Right atrium auricular region (tissue), 2 donors: Measurements from ENCODE around the gene GRIN3A. TPM values are rescaled to one million over a fixed set of nuclear protein-coding genes. Genes with fewer than 3 reads are reported as not detected.

ENCODE experiments used
- DNase-seq: peaks from one replicate; pipeline ENCODE4 v3.0.0-alpha.2; 2019; ENCODE audit warnings: low spot score
- H3K27ac ChIP-seq, 2 donors: fragments of 200-600 bp; sonication (generic); 1 replicate in 1 of 2; 2 replicates in 1 of 2; pipeline ENCODE4 v1.5.1; 2016 to 2019
- H3K27me3 ChIP-seq, 2 donors: fragments of 200-600 bp; sonication (generic); one replicate each; pipeline versions ENCODE4 v1.5.1 to v1.6.0; 2017 to 2019
- H3K36me3 ChIP-seq: fragments of 200-600 bp; sonication (generic); one replicate; pipeline ENCODE4 v1.5.1; 2016
- H3K4me1 ChIP-seq, 2 donors: fragments of 200-600 bp; sonication (generic); one replicate each; pipeline versions ENCODE4 v1.5.1 to v1.6.0; 2017 to 2019
- H3K4me3 ChIP-seq, 2 donors: fragments of 200-600 bp; sonication (generic); 1 replicate in 1 of 2; 2 replicates in 1 of 2; pipeline ENCODE4 v1.5.1; 2017 to 2019; ENCODE audit warnings: mild to moderate bottlenecking in 1 of 2, moderate library complexity in 1 of 2
- H3K9me3 ChIP-seq, 2 donors: fragments of 200-600 bp; sonication (generic); one replicate each; pipeline ENCODE4 v1.5.1; 2019
- total RNA-seq, 2 donors: library from RNA; depleted of rRNA; stranded (reverse); fragments of >200 nt; gene quantifications; one replicate each; pipeline ENCODE4 v1.1.0, GENCODE V29; 2016
- TF ChIP-seq, protein P1 (sequence below), 2 donors: fragments of 200-600 bp; sonication (generic); IDR thresholded peaks; one replicate each; pipeline ENCODE4 v1.5.1; 2019; ENCODE audit warnings: antibody characterized with exemption in 2 of 2

Gene GRIN3A
- total RNA-seq, 2 donors from 2014 or later, result 0.44 TPM; not detected in 1

DNA sequence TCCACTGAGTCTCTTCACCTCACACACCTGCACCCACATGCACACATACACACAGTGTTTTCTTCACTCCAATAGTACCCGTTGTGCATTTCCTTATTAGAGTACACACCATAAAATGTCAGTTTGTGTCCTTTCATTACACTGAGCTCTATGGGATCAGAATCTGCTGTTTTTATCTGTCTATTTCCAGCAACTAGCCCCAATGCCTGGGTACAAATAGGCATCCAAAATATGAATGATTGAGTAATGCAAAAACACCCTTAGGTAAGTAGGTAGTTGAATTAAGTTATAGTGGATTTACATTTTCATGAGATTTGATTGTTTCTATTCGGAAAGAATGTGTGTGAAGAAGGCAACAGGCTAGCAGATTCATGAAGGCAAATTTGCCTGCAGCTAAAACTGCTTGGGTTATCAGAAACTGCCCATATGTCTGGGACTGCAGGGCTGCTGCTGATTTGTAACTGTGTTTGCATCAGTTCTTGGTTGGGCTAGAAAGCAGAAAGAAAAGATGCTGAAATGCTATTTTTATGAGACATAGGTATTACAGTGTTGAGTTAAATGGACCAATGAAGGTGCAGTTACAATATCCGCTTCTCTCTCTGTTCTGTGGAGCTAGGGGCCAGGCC lies 170.6 kb downstream of the GRIN3A start:
- H3K9me3 ChIP-seq, result no peaks in the 10 kb centered on the region
- no peak overlapping the region for H3K27ac ChIP-seq
- H3K27me3 ChIP-seq, result no peaks in the 10 kb centered on the region
- H3K4me3 ChIP-seq, result no peak overlapping the region
- H3K4me1 ChIP-seq, result peaks cover 0 to 8% of the 10 kb centered on the region in 2 donors
- TF ChIP-seq, protein P1, sequence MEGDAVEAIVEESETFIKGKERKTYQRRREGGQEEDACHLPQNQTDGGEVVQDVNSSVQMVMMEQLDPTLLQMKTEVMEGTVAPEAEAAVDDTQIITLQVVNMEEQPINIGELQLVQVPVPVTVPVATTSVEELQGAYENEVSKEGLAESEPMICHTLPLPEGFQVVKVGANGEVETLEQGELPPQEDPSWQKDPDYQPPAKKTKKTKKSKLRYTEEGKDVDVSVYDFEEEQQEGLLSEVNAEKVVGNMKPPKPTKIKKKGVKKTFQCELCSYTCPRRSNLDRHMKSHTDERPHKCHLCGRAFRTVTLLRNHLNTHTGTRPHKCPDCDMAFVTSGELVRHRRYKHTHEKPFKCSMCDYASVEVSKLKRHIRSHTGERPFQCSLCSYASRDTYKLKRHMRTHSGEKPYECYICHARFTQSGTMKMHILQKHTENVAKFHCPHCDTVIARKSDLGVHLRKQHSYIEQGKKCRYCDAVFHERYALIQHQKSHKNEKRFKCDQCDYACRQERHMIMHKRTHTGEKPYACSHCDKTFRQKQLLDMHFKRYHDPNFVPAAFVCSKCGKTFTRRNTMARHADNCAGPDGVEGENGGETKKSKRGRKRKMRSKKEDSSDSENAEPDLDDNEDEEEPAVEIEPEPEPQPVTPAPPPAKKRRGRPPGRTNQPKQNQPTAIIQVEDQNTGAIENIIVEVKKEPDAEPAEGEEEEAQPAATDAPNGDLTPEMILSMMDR (IDR thresholded peaks at IDR 0.05), result no peak
- H3K36me3 ChIP-seq, result peaks cover 37% of the 10 kb centered on the region
- no peak for DNase-seq

DNA sequence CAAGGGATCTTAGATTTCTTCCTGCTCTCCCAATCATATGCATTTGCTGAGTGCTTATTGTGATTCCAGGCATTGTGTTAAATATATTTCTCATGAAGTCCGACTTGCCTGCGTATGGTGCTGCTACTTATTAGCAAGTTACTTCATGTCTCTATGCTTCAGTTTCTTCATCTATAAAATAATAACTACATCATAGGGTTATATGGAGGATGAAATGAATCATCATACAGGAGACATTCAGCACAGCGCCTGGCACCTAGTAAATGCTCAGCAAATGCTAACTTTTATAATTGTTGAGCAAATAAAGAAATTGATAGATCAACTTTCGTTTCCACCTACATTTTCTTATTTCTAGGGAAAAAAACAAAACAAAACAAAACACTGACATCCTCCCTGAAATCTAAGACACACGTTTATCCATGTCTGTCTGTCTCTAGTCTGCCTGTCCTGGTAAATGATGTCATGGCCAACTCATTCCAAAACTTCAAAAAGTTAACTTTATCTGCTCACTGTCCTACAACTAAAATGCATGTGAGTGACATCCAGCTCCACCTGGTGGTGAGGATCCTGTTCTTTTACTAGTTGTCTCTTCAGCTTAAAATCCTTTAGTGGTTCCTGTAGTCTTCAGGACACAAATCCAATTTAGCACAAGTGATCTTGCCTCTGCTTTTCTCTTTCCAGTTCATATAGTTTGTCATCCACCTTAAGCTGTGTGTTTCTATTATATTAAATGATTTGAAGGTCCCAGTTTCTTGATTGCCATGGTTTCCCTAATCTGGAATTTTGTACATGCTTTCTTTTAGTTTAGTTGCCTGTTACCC lies 171.3 kb downstream of the GRIN3A start:
- Histone ChIP-seq H3K4me3 (no peak overlapping the region), H3K9me3 (no peaks in the 10 kb centered on the region), H3K36me3 (peaks cover 44% of the 10 kb centered on the region), H3K27ac (no peak overlapping the region), H3K4me1 (peaks cover 0 to 8% of the 10 kb centered on the region in 2 donors), H3K27me3 (no peaks in the 10 kb centered on the region)
- TF ChIP-seq, protein P1 (IDR thresholded peaks at IDR 0.05), result peak in 1 of 2 donors; percentile 50
- no peak for DNase-seq

DNA sequence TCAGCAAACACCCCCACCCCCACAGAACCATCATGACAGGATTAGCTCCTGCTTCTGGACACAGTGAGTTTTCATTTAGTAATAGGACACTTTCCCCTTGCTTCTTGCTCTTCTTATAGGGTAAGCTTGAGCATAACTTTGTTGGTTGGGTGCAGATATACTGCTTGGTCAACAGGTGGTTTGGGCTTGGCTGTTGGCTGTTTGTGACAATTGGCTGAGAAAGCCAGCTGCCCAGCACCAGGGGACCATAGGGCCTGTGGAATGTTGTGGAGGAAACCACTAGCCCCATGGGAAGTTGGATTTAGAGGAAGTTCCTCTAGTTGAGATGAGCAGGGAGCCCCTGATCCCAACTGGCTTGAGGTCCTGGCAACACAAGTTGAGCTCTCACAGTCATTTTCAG lies 174.2 kb downstream of the GRIN3A start:
- DNase-seq, result no peak
- peaks cover 64% of the 10 kb centered on the region for H3K36me3 ChIP-seq
- no peaks in the 10 kb centered on the region for H3K27me3 ChIP-seq
- no peak overlapping the region for H3K27ac ChIP-seq
- H3K4me3 ChIP-seq, result no peak overlapping the region
- H3K9me3 ChIP-seq, result no peaks in the 10 kb centered on the region
- TF ChIP-seq, protein P1 (IDR thresholded peaks at IDR 0.05), result no peak
- no peaks in the 10 kb centered on the region for H3K4me1 ChIP-seq

DNA sequence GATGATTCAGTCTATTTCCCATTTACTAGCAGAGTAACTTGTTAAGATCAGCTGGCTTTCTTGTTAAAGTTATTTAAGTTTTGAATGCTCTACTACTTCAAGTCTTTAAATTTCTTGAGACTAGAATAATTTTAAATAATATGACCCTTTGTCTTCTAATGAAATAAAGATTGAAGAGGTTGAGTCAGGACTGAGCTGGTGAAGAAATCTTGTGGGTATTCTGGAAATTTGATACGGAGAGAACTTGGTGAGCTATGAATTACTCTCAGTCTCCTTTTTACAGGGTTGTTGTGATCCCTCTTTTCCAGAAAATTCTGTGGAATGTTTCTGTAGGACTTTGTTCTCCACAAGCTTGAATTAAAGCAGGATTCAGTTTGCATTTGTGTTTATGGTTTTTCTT lies 175.5 kb downstream of the GRIN3A start:
- H3K4me3 ChIP-seq, result no peak overlapping the region
- no peak overlapping the region for H3K27ac ChIP-seq
- peaks cover 66% of the 10 kb centered on the region for H3K36me3 ChIP-seq
- H3K9me3 ChIP-seq, result no peaks in the 10 kb centered on the region
- TF ChIP-seq, protein P1 (IDR thresholded peaks at IDR 0.05), result no peak
- no peaks in the 10 kb centered on the region for H3K27me3 ChIP-seq
- no peaks in the 10 kb centered on the region for H3K4me1 ChIP-seq
- DNase-seq, result no peak

DNA sequence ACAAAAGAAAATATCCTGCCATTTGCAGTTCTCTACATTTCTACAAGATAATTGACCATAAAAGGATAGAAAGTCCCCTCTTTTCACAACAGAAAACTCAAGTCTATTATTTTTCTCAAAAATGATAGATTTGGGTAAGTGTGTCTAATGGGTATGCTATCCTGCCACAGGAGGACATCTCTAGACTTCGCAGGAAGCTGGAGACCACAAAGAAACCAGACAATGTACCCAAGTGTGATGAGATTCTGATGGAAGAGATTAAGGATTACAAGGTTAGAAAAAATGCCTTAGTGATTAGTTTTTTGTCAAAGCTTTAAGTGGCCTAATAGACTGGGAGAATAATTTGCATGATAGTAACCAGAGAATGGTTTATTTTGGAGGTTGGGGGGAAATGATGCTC lies 176.7 kb downstream of the GRIN3A start:
- no peak overlapping the region for H3K27ac ChIP-seq
- H3K9me3 ChIP-seq, result no peaks in the 10 kb centered on the region
- H3K27me3 ChIP-seq, result no peaks in the 10 kb centered on the region
- no peak for DNase-seq
- H3K4me3 ChIP-seq, result no peak overlapping the region
- no peaks in the 10 kb centered on the region for H3K4me1 ChIP-seq
- TF ChIP-seq, protein P1 (IDR thresholded peaks at IDR 0.05), result no peak
- H3K36me3 ChIP-seq, result peaks cover 75% of the 10 kb centered on the region
